K562 (cell line): Measurements from ENCODE around the gene DNAAF2.

Experiments
- CXXC5 ChIP-seq: fragments of 250-450 bp; sonication (Bioruptor Pico); IDR thresholded peaks from 2 replicates; pipeline ENCODE4 v1.8.0; 2022; ENCODE audit warnings: inconsistent platforms, mild to moderate bottlenecking, moderate library complexity
- EGR1 ChIP-seq: fragments of 450-650 bp; conservative IDR thresholded peaks from 2 replicates; pipeline ENCODE4 v1.6.1; 2017; ENCODE audit warnings: mild to moderate bottlenecking
- EZH2 ChIP-seq: IDR thresholded peaks from 2 replicates; pipeline ENCODE4 v1.6.1; 2012; ENCODE audit warnings: low read depth, mild to moderate bottlenecking, inconsistent platforms, low read length, borderline replicate concordance
- HNRNPH1 ChIP-seq: fragments of 200-400 bp; formaldehyde crosslinking; optimal IDR thresholded peaks from 2 replicates; pipeline ENCODE3; 2017; ENCODE audit warnings: low read depth, mild to moderate bottlenecking, low read length, moderate library complexity
- POLR2AphosphoS5 ChIP-seq: IDR thresholded peaks from 2 replicates; pipeline ENCODE4 v1.6.1; 2011; ENCODE audit warnings: mild to moderate bottlenecking, low read depth, low read length, moderate library complexity; ENCODE audit not compliant: control insufficient read depth, insufficient read depth
- ZBTB11 ChIP-seq, 3 experiments: fragments of 200-800 bp in 1 of 3; fragments of 250-450 bp in 1 of 3; fragments of 450-650 bp in 1 of 3; sonication (Bioruptor Pico) in 1 of 3; sonication (Bioruptor generic) in 1 of 3; formaldehyde crosslinking in 1 of 3; IDR thresholded peaks; 2 replicates each; pipeline versions ENCODE4 v1.6.1 to v1.8.0; 2016 to 2022; ENCODE audit warnings: mild to moderate bottlenecking in 2 of 3, missing genetic modification characterization in 2 of 3, missing compliant biosample characterization in 1 of 3, moderate library complexity in 1 of 3
- ZNF444 ChIP-seq: fragments of 250-450 bp; sonication (Bioruptor Pico); IDR thresholded peaks from 2 replicates; pipeline ENCODE4 v1.4.0; 2020; ENCODE audit warnings: mild to moderate bottlenecking, moderate library complexity
- ZNF766 ChIP-seq: fragments of 200-800 bp; sonication (Bioruptor generic); conservative IDR thresholded peaks from 2 replicates; pipeline ENCODE4 v1.6.1; 2016; ENCODE audit warnings: missing genetic modification characterization, missing compliant biosample characterization

- TF ChIP-seq EGR1 (no peak), CXXC5 (CRISPR knock-in tag) (no peak), EZH2 (no peak), HNRNPH1 (no peak), ZNF766 (no peak), POLR2AphosphoS5 (no peak; the same call in 1 of the 2 replicates), ZBTB11 (CRISPR knock-in tag; IDR thresholded peaks at IDR 0.05) (no peak), ZNF444 (CRISPR knock-in tag) (no peak)
Observed at GRCh38 chr14:49581209-49582112, 53.6 kb downstream of the DNAAF2 start.
